Measurements from ENCODE around the gene CAPNS1.
"Not testable (repeated sequence)": the region's sequence is repeated elsewhere in the genome, so short reads cannot be mapped to it uniquely, and the experiment has no call there.

CAPNS1 gene

DNA sequence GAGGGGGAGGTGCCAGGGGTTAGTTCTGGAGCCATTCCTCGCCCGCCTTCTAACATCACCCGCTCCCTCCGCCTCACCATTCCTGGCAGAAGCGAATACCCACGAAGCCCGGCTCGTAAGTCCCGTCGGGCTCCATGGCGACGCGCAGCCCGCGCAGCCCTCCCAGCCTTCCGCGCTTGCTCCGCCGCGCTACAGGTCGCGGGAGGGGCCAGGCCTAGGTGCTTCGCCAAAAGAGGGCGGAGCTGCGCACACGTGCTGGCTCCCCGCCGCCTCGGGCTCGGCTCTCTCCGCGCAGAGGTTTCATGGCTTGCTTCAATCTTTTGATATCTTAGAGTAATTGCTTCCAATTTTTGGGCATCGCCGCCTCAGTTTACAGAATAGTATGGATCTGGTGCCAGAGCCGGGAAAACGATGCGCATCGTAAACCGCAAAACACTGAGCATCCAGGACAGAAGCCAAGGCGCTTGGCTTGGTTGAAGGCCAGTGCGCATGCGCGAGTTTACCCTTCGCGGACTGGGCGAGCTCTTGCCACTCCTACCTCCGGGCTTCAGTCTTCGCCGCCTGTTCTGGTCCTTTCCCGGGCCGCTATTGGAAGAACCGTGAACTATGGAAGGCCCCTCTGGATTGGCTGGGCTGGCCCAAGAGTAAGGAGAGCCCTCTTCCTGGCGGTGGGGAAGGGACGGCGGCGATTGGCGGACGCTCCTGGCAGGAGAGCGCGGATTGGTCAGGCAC is 25.0 kb upstream of the CAPNS1 start, which contains the start of gene POLR2I:
Gene POLR2I (minus strand): TSS at position 155 of the 732 bp plus-strand sequence. CDS start 19 bp downstream, at position 136.
- DNase-seq: peak; percentile 100

DNA sequence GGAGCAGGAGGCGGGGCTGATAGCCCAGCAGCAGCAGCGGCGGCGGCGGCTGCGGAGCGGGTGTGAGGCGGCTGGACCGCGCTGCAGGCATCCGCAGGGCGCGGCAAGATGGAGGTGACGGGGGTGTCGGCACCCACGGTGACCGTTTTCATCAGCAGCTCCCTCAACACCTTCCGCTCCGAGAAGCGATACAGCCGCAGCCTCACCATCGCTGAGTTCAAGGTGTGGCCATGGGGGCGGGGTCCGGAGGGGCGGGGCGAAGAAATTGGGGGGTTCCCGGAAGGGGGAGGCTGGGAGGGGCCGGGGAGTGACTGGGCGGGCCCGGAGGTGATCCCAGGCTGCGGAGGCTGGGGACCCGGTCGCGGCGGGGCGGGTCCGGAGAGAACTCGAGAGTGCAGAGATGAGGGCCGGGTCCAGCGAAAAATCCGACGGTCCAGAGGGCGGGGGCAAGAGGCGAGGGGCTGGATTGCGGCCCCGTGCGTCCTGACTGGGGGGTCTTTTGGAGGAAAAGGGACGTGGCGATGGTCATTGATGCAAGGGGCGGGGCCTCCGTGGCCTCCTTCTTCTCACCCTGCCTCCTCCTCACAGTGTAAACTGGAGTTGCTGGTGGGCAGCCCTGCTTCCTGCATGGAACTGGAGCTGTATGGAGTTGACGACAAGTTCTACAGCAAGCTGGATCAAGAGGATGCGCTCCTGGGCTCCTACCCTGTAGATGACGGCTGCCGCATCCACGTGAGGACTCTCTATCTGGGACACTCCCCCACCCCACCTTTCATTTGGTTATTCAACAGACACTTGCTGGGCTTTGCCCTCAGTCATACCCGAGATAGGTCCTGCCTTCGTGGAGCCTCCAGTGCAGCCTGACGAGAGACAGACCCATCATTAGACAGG is 24.2 kb upstream of the CAPNS1 start, which contains the start of gene TBCB:
Gene TBCB (plus strand): TSS at position 16 of the 891 bp plus-strand sequence. CDS start 93 bp downstream, at position 109.
- DNase-seq: peak; percentile 83

DNA sequence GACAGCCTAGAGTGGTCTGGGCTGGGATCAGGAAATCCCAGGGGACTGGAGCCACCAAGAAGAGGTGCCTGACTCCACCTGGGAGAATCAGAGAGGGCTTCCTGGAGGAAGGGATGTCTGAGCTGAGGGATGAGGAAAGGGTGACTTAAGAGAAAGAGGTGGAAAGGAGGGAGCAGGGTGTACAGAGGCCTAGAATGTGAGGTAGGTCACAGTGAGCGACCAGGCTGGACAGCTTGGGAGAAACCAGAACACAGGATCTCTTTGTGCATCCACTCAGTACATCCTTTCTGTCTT is 23.6 kb upstream of the CAPNS1 start:
- no peak for DNase-seq

DNA sequence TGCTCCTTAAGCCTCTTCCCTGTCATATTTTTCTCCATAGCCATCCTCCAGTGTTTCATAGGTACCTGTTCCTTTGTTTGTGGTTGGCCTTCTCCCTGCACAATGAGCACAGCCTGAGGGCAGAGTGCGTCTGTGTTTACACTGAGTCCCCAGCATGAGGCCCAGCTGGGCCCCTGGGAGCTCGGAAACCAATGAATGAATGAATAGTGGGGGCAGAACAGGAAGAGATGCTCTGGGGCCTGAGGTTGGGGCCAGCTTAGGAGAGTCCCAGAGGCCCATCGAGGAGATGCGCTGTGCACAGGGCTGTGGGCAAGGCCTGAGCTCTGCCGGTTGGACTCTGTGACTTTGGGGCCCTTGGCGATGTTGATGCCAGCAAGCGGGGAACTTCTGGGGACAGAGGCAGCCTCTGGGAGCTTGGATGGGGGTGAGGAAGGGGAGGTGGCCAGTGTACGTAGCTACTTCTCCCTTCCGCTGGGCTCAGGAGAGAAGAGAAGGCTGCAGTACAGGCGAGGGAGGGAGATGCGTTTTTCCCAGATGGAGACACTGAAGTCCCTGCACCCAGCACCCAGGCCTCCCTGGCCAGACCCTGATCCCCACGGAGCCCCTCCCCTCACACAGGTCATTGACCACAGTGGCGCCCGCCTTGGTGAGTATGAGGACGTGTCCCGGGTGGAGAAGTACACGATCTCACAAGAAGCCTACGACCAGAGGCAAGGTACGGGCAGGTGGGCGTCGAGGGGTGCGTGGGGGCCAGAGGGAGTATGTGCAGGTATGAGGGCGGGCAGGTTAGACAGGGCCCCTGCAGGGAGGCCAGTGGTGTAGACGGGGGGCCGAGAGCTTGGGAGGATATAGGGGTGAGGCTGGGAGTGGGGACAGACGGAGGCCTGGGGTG is 19.5 kb upstream of the CAPNS1 start:
- DNase-seq: no peak

DNA sequence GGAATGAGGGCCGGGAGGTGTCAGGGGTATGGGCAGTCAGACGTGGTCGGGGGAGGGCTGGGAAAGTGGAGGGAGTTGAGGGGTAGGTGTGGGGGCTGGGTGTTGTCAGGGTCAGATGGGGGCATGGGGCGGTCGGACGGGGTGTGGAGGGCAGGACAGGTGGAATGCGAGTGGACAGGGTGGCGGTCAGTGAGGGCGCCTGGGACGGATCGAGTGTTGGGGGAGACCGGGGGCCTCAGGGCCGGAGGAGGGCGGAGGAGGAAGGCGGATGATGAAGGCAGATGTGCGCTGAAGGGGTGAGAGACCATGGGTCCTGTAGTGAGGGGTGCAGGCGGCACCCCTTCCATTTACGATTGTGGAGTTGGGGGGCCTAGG is 18.9 kb upstream of the CAPNS1 start:
- no peak for DNase-seq

DNA sequence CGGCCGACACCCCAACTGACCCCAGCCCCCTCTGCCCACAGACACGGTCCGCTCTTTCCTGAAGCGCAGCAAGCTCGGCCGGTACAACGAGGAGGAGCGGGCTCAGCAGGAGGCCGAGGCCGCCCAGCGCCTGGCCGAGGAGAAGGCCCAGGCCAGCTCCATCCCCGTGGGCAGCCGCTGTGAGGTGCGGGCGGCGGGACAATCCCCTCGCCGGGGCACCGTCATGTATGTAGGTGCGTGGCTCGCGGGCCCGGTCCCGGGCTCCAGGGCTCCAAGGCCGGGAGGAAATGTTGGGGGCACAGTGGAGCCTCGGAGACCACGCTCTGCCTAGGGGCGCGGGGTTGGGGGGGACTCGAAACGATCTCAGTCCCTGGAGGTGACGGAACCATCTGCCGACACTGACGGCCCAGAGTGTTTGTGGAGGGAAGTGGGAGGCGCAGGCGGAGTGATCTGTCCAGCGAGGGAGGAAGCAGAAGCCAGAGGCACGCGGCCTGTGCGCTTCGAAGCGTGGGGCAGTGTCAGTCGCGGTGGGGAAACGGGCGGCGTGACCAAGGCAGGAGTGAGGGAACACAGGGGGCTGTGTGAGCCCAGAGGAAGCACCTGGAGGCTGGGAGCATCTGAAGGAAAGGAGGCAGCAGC is 18.3 kb upstream of the CAPNS1 start:
- DNase-seq: no peak

DNA sequence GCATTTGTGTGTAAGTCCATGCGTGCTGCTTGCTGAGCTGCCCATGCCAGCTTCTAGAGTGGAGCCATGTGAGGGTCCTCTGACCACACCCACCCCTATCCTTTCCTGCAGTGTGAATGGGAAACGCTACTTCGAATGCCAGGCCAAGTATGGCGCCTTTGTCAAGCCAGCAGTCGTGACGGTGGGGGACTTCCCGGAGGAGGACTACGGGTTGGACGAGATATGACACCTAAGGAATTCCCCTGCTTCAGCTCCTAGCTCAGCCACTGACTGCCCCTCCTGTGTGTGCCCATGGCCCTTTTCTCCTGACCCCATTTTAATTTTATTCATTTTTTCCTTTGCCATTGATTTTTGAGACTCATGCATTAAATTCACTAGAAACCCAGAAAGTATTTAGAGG is 14.3 kb upstream of the CAPNS1 start:
- DNase-seq: no peak

DNA sequence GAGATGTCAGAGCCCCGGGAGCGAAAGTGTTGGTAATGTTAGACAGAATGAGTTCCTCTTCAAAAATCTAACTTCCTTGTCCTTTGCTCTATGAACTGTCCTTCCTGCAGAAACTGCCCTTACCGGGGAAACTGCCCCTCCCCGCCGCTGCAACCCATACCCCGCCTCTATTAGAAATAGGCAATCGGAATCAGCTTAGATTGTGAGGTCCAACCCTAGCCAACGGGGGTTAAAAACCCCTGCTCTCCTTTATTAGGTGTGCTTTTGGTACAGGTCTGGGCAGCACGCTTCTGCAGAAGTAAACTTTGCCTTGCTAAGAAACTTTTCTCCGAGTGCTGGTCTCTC is 11.5 kb upstream of the CAPNS1 start:
- no peak for DNase-seq

DNA sequence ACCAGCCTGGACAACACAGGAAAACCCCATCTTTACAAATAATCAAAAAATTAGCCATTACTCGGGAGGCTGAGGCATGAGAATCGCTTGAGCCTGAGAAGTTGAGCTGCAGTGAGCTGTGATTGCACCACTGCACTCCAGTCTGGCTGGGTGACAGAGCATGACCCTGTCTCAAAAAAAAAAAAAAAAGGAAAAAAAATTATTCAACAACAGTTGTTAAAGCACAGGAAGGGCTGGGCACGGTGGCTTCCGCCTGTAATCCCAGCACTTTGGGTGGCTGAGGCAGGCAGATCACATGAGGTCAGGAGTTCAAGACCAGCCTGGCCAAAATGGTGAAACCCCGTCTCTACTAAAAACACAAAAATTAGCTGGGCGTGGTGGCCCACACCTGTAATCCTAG is 8.6 kb upstream of the CAPNS1 start:
- DNase-seq: not testable (repeated sequence)

DNA sequence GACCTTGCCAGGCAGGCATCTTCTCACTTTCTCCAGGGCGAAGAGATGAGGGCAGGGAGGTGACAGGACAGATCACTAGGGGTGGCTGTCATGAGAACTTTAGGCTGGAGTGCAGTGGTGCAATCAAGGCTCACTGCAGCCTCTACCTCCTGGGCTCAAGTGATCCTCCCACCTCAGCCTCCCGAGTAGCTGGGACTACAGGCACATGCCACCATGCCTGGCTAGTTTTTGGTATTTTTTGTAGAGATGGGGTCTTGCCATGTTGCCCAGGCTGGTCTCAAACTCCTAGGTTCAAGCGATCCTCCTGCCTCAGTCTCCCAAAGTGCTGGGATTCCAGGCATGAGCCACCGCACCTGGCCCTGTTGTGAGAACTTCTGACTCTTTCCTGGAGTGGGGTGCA is 5.0 kb upstream of the CAPNS1 start:
- DNase-seq: not testable (repeated sequence)

DNA sequence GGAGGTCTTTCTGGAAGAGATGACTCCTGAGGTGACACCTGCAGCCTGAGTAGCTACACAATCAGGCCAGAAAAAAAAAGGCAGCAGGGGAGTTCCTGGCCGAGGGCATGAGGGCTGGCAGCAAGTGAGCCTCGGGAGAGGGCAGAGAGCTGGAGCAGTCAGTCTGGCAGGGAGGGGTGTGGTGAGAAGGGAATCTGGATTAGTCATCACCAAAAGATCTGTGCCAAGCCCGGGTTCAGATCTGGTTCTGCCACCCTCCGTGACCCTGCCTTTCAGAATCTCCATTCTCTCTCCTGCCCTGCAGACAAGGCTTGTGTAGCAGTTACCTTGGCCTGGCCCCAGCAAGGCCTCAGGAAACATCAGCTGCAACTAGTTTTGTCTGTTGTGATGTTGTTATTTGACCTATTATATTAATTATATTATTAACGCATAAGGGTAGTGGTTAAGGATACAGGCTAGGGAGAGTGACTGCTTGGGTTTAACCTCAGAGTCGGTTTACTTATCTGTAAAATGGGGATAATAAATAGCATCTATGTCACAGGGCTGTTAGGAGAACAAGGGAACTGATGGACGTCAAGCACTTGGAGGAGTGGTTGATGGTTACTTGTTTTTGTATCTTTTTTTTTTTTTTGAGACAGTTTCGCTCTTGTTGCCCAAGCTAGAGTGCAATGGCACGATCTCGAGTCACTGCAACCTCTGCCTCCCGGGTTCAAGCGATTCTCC is 2.7 kb upstream of the CAPNS1 start:
- DNase-seq: peak; percentile 70

DNA sequence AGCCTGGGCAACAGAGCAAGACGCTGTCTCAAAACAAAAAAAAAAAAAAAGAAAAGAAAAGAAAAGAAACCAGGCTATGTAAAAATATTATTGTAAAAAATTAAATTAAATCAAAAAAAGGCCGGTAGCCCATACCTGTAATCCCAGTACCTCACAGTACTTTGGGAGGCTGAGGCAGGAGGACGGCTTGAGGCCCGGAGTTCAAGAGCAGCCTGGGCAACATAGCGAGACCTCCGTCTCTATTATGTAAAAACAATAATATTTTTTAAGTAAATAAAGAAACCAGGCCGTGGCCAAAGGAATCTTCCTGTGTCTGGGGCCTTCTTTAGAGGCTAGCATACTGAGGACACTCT is 770 bp upstream of the CAPNS1 start:
- DNase-seq: no peak

DNA sequence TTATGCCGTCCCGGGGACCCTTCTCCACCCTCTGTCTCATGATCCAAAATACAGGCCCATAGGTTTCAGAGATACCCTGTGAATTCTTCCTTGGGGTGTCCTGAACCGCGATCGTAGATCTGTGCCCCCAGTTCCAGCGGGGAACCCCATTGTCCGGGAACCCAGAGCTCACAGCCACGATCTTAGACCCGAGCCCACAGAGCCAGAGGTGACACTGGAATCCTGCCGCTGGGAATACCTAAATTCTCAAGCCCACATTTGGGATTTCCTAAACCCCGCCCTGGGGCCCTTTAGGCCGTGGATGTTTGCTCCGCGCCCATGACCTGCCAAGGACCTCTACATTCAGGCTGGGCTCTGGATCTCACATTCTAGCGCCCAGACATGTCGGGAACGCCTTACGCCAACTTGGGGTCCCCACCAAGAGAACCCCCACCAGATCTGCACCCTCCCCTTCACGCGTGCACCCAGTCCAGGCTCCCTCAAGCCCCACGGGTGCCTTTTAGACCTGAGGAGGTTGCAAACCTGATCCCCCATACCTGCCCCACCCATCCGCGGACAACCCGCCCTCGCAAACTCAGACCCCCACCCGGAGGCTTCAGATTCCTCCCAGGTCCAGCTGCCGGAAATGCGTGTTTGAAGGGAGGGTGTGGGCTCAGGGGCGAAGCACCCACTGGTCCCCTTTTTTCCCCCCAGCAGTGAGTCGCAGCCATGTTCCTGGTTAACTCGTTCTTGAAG is 605 bp downstream of the CAPNS1 start:
- DNase-seq: peak; percentile 74

DNA sequence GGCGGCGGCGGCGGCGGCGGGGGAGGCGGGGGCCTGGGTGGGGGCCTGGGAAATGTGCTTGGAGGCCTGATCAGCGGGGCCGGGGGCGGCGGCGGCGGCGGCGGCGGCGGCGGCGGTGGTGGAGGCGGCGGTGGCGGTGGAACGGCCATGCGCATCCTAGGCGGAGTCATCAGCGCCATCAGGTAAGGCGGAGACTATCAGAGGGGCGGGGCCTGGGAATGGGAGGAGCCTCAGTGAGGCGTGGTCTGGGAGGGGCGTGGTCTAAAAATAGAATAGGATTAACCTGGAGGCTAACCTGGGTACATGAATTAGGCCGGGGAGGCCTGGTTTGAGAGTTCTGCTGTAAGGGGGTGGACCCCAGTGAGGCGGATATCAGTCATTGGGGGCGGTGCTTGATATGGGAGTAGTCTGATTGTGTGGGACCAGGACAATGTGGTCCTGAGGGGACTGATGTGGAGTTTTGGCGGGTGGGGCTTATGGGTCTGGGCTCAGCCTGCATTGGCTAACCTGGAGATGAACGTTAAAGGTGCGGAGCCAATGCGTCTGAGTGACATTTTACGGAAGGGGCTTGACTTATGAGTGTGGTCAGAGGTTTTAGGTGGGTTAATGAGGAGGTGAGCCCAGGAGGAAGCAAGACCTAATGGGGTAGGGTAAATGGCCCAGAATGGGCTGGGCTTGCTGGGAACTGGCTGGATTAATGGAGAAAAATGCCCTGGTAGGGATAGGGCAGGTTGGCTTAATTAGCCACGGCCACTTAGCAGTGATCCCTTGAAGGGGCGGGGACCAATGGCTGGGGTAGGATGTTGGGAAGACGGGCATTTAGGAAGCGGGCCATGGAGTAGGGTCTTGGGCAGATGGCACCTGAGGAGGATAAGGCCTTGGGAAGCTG is 1.4 kb downstream of the CAPNS1 start:
- peak; percentile 93 for DNase-seq

DNA sequence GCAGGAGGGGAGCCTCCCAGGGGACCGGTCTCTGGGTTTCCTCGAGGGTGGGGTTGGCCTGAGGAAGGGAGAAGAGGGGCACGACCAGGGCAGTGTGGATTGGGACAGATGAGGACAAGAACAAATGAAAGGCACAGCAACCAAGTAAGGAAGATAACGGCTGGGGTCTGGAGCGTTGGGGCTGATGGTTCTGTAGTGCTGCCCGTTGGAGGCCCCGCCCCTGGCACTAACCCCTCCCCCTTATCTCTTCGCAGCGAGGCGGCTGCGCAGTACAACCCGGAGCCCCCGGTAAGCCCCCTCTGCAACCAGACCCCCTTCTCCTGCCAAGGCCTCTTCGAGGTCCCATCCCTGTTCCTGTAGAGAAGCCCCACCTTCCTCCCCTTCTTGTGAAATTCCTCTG is 2.2 kb downstream of the CAPNS1 start:
- DNase-seq: no peak

DNA sequence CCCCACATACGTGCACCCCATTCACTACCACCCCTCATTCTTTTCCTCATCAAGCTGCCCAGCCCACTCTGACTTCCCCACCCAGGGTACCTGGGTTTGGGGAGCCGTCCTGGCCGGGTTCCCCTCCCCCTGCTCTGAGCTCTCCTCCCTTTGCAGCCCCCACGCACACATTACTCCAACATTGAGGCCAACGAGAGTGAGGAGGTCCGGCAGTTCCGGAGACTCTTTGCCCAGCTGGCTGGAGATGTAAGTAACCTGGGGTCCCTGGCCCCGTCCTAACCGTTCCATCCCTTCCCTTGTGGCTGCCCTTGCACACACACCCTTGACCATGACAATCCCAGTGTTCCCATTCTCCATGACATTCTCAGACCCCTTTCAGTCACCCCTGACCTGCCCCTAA is 2.6 kb downstream of the CAPNS1 start:
- no peak for DNase-seq

DNA sequence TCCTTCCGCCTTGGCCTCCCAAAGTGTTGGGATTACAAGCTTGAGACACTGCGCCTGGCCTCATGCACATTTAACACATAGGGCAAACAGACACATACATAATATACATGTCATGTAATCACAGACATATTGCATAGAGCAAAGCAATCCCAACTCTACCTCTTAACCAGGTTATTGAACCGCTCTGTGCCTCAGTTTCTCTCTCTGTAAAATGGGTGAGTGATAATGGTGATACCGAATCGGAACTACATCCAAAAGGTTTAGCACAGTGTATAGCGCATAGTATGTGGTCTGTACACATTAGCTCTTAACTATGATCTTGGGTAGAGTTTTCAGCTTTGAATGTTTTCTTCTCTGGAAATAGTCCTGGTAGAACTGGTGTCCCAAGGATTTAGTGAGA is 4.8 kb downstream of the CAPNS1 start:
- DNase-seq: no peak

DNA sequence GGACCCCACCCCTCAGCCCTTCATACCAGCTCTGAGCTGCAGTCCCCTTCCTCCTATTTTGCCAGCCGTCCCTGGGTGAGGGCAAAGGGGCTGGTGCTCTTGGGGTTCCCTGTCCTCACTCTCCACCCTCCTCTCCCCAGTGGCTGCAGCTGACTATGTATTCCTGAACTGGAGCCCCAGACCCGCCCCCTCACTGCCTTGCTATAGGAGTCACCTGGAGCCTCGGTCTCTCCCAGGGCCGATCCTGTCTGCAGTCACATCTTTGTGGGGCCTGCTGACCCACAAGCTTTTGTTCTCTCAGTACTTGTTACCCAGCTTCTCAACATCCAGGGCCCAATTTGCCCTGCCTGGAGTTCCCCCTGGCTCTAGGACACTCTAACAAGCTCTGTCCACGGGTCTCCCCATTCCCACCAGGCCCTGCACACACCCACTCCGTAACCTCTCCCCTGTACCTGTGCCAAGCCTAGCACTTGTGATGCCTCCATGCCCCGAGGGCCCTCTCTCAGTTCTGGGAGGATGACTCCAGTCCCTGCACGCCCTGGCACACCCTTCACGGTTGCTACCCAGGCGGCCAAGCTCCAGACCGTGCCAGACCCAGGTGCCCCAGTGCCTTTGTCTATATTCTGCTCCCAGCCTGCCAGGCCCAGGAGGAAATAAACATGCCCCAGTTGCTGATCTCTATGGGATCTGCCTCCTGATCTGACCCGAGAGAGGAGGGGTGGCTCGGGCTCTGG is 10.0 kb downstream of the CAPNS1 start:
- no peak for DNase-seq

DNA sequence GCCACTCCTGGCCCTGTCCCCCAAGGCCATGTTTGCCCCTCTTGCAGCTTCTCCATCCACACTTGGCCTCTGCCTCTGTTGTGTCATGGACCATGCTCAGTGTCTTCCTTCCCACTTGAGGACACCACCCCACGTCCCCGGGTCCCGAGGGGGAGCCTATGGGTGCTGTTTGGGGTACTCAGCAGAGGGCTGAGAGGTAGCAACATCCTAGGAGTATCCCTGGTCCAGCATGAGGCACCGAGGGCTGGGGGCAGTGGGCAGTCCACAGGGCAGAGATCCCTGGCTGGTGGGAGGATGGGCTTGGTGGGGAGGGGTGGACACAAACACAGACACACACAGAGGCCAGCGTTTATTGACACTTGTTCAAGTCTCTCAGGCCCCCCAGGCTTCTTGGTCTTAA is 10.7 kb downstream of the CAPNS1 start:
- DNase-seq: no peak
